Measurements from ENCODE around the gene SPATA31D1. TPM values are rescaled to one million over a fixed set of nuclear protein-coding genes. Genes with fewer than 3 reads are reported as not detected.

Gene SPATA31D1
- total RNA-seq, 2 donors from 2014 or later = not detected

DNA sequence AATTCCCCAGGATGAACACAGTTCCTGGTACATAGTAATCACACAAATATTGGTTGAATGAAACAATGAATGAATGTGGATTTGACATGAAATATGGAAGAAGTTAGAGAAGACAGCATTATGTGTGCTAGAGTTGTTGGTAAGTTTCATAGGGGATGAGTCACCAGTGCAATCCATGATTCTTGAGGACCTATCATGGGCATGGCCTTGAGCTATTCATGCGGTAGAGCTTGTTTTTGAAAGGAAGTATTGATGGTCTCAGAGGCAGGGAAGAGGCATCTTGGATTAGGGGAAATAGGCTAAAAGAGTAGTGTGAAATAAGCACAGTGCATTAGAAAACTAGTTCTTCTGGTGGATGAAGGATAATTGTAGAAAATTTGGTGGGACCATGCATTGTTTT lies 22.1 kb downstream of the SPATA31D1 start:
- H3K36me3 ChIP-seq = no peaks in the 10 kb centered on the region
- H3K27me3 ChIP-seq = no peaks in the 10 kb centered on the region
- TF ChIP-seq, protein P1, sequence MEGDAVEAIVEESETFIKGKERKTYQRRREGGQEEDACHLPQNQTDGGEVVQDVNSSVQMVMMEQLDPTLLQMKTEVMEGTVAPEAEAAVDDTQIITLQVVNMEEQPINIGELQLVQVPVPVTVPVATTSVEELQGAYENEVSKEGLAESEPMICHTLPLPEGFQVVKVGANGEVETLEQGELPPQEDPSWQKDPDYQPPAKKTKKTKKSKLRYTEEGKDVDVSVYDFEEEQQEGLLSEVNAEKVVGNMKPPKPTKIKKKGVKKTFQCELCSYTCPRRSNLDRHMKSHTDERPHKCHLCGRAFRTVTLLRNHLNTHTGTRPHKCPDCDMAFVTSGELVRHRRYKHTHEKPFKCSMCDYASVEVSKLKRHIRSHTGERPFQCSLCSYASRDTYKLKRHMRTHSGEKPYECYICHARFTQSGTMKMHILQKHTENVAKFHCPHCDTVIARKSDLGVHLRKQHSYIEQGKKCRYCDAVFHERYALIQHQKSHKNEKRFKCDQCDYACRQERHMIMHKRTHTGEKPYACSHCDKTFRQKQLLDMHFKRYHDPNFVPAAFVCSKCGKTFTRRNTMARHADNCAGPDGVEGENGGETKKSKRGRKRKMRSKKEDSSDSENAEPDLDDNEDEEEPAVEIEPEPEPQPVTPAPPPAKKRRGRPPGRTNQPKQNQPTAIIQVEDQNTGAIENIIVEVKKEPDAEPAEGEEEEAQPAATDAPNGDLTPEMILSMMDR (IDR thresholded peaks at IDR 0.05) = no peak
- H3K4me3 ChIP-seq = no peak overlapping the region
- H3K9ac ChIP-seq (ENCODE audit: low read depth in 2 of 2, low read length in 2 of 2) = no peak overlapping the region
- intact Hi-C loops (cut with DNase I) = no loop called here
- H3K27ac ChIP-seq = no peak overlapping the region
- no peaks in the 10 kb centered on the region for H3K9me3 ChIP-seq
- no peaks in the 10 kb centered on the region for H3K4me1 ChIP-seq
- no peak for DNase-seq

DNA sequence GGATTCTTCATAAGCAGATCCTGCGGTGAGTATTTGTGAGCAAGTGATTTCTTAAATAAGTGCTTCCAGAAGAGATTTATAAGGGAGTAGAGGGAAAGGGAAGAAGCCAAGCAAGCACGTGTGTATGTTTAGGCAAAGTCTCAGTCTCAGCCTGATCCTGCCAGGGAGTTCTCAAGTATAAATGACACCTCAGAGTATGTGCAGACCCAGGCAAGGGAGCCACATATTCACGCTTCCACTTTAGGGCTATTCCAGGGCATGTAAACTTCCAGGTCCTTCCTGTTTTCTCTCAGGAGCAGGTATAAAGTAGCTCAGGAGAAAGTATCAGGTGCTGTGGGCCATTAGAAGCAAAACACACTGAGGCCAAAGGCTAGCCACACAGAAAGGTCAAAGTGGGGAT lies 22.6 kb downstream of the SPATA31D1 start:
- H3K4me1 ChIP-seq = no peaks in the 10 kb centered on the region
- intact Hi-C loops (cut with DNase I) = no loop called here
- no peak for DNase-seq

DNA sequence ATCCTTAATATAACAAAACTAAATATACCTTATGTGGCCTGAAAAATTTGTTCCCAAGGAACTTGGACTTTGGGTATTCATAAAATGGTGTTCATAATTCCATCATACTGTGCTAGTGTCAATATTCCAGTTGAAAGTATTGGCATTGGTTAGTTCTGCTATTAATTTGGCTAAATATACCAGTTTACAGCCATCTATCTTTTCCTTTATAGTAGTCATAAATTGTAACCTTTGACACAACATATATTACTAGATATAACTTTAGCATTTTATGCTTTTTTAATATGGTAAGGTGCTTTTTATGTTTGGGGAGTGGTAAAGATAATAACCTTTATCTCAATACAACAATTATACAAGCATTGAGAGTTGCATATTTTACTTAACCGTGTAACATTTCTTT lies 23.7 kb downstream of the SPATA31D1 start:
- Histone ChIP-seq H3K27ac (no peak overlapping the region), H3K27me3 (no peaks in the 10 kb centered on the region), H3K4me3 (no peak overlapping the region), H3K36me3 (no peaks in the 10 kb centered on the region), H3K9ac (ENCODE audit: low read depth in 2 of 2, low read length in 2 of 2) (no peak overlapping the region), H3K4me1 (no peaks in the 10 kb centered on the region), H3K9me3 (no peaks in the 10 kb centered on the region)
- DNase-seq = no peak
- TF ChIP-seq, protein P1 (IDR thresholded peaks at IDR 0.05) = no peak
- intact Hi-C loops (cut with DNase I) = no loop called here

More for the DNA sequence above, 22.6 kb downstream of the SPATA31D1 start:
- TF ChIP-seq, protein P1 (IDR thresholded peaks at IDR 0.05) = no peak
- H3K27ac ChIP-seq = no peak overlapping the region
- no peaks in the 10 kb centered on the region for H3K9me3 ChIP-seq
- no peaks in the 10 kb centered on the region for H3K27me3 ChIP-seq
- no peak overlapping the region for H3K9ac ChIP-seq (ENCODE audit: low read depth in 2 of 2, low read length in 2 of 2)
- H3K4me3 ChIP-seq = no peak overlapping the region
- H3K36me3 ChIP-seq = no peaks in the 10 kb centered on the region

DNA sequence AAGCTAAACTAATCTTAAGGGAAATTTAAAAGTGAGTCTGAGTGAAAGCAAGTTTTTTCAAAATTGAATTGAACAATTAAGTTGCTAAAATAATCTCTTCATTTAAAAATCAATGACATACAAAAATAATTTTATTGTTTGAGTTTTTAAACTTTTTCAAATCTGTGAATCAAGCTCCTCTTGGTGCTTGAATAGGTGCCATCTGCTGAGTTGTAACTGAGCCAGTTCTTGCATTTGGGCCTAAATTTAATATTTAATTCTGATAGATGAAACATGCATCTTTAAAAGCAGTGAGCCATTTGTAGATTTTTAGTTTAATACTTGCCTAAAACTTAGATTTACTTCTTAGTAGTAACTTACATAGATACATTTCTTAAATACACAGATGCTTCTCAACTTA lies 31.8 kb downstream of the SPATA31D1 start:
- H3K36me3 ChIP-seq = no peaks in the 10 kb centered on the region
- no peak overlapping the region for H3K9ac ChIP-seq (ENCODE audit: low read depth in 2 of 2, low read length in 2 of 2)
- TF ChIP-seq, protein P1 (IDR thresholded peaks at IDR 0.05) = no peak
- H3K27ac ChIP-seq = no peak overlapping the region
- H3K4me3 ChIP-seq = no peak overlapping the region
- H3K27me3 ChIP-seq = no peaks in the 10 kb centered on the region
- no peaks in the 10 kb centered on the region for H3K4me1 ChIP-seq
- no peaks in the 10 kb centered on the region for H3K9me3 ChIP-seq
- no peak for DNase-seq
- intact Hi-C loops (cut with DNase I) = no loop called here

DNA sequence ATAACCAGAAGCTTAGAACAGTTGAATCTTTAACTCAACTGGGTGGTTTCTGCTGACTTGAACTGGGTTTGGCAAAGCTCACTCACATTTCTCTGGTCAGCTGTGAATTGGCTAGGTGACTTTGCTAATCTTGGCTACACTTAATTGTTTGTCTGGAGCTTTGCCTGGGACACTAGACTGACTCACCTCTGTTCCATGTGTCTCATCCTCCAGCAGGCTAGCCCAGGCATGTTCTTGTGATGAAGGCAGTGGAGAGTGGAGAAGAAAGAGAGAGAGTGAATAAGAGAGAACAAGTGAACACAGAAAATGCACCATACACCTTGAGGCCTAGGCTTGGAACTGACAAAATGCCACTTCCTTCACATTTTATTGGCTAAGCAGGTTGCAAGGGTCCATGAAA lies 32.6 kb downstream of the SPATA31D1 start:
- Histone ChIP-seq H3K36me3 (no peaks in the 10 kb centered on the region), H3K4me3 (no peak overlapping the region), H3K9me3 (no peaks in the 10 kb centered on the region), H3K27me3 (no peaks in the 10 kb centered on the region), H3K9ac (ENCODE audit: low read depth in 2 of 2, low read length in 2 of 2) (no peak overlapping the region), H3K4me1 (no peaks in the 10 kb centered on the region), H3K27ac (no peak overlapping the region)
- intact Hi-C loops (cut with DNase I) = no loop called here
- TF ChIP-seq, protein P1 (IDR thresholded peaks at IDR 0.05) = no peak
- DNase-seq = no peak

DNA sequence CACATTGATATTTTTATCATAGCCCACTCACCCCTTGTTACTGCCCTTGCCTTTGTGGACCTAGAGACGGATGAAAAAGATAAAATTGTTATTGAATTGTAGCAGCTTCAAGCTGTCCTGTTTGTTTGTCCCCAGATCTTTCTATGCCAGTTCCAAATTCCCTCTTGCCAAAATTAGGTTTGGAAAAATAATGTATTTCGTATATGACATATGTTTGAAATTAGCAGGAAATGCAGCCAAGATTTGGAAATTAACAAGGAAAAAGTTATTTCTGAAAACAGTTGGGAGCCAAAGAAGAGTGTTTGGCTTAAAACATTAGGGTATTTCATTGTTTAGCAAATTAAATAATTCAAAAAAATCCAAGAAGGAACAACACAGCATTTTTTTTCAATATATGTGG lies 33.5 kb downstream of the SPATA31D1 start:
- no peaks in the 10 kb centered on the region for H3K36me3 ChIP-seq
- no peak for DNase-seq
- intact Hi-C loops (cut with DNase I) = no loop called here
- H3K9me3 ChIP-seq = no peaks in the 10 kb centered on the region
- H3K9ac ChIP-seq (ENCODE audit: low read depth in 2 of 2, low read length in 2 of 2) = no peak overlapping the region
- H3K27me3 ChIP-seq = no peaks in the 10 kb centered on the region
- no peaks in the 10 kb centered on the region for H3K4me1 ChIP-seq
- TF ChIP-seq, protein P1 (IDR thresholded peaks at IDR 0.05) = no peak
- no peak overlapping the region for H3K27ac ChIP-seq
- no peak overlapping the region for H3K4me3 ChIP-seq
